Measurements from ENCODE around the gene KCNMA1.
"Not testable (repeated sequence)": the region's sequence is repeated elsewhere in the genome, so short reads cannot be mapped to it uniquely, and the experiment has no call there.

The KCNMA1 gene

GRCh38 chr10:77533146-77533886 is 104.3 kb downstream of the KCNMA1 start:
- no peak for DNase-seq (ENCODE audit: low read depth in 3 of 3)

DNA sequence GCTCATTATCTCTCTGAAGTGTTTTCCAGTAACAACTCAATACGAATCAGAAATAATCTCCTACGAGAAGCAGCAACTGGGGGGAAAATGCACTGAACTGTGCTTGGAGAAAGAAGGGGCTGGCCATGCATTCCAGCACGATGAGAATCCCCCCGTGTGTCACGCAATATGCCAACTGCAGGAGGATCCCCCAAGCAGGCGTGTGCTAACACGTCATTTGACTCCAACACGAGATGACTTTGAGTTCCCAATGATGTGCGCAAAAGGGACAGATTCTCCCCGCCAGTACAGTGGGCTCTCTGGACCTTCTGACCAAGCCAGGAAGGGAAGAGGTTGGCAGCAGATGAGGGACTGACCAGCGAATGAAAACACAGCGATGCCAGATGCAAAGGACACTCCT is 105.5 kb downstream of the KCNMA1 start:
- no peak for DNase-seq (ENCODE audit: low read depth in 3 of 3)

GRCh38 chr10:77531441-77532001 is 106.1 kb downstream of the KCNMA1 start:
- no peak for DNase-seq (ENCODE audit: low read depth in 3 of 3)

DNA sequence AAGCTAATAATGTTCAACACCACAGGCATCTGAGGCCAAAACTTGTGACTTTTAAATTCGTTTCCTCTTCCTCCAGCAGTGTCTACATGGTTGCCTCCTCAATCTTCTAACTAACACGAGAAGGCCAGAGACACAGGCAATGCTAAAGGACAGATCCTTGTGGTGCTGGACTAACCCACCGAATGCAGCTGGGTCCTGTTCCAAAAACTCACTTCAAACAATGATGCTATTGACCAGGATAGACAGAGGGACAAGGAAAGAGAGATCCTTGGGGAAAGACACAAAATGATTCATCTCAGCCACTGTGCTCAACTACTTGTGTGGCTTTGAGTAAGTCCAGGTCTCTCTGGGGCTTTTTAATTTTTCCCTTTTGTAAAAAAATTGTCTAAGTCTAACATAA is 107.6 kb downstream of the KCNMA1 start:
- no peak for DNase-seq (ENCODE audit: low read depth in 3 of 3)

DNA sequence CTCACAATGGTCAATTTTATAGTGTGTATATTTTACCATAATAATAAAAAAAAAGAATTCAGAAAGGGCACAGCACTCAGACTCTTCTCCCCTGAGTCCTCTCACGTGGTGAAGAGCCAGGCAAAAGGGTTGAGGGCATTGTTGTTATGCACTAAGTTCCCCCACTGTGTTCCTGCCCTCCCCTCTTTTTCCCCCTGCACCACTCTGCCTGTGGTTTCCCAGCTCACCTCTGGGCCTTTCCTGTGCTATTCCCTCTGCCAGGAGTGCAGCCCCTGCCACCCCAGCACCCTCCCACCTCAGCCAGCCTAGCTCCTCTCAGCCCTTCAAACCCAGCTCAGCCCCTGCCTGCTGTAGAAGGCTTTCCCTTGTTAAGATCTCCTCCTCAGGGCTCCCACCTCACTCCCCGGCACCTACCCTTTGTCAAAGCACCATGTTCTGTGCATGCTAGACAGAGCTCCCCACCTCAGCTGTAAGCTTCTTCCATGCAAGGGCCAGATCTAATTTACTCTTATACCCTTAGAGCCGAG is 108.5 kb downstream of the KCNMA1 start:
- no peak for DNase-seq (ENCODE audit: low read depth in 3 of 3)

DNA sequence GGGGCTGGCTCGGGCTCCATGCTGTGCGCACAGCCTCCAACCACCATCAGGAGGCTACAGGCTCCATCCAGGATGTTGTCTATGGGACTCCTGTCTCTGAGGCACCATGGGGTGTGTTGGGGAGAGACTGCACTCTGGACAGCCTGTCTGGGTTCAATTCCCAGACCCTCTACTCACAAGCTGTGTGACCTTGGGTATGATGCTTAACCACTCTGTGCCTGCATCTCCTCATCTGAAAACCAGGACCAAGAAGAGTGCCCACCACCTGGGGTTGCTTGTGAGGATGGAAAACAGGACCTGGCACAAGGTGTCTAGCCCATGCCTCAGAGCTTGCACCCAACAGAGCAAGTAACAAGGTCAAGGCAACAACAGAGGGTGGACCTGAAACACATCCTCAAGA is 109.8 kb downstream of the KCNMA1 start:
- no peak for DNase-seq (ENCODE audit: low read depth in 3 of 3)

GRCh38 chr10:77526868-77527617 is 110.6 kb downstream of the KCNMA1 start:
- DNase-seq (ENCODE audit: low read depth in 3 of 3), result no peak

DNA sequence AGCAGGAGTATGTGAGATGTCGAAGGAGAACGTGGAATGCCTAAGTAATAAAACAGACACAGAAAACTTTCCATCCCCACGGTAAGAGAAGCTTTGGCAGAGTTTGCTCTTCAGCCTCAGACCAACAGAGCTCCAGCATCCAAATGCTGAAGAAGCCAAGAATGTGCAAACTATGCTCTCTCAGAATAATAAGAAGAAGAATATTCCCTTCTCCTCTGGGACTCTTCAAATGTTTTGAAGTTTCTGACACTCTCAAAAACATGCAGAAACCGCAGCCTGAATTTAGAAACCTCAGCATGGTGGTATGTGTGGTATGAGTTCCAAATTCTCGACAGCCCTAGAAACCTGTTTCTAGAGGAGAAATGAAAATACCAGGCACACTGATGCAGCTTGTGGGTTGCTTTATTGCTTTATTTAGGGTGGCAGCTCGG is 113.3 kb downstream of the KCNMA1 start:
- DNase-seq (ENCODE audit: low read depth in 3 of 3), result no peak

DNA sequence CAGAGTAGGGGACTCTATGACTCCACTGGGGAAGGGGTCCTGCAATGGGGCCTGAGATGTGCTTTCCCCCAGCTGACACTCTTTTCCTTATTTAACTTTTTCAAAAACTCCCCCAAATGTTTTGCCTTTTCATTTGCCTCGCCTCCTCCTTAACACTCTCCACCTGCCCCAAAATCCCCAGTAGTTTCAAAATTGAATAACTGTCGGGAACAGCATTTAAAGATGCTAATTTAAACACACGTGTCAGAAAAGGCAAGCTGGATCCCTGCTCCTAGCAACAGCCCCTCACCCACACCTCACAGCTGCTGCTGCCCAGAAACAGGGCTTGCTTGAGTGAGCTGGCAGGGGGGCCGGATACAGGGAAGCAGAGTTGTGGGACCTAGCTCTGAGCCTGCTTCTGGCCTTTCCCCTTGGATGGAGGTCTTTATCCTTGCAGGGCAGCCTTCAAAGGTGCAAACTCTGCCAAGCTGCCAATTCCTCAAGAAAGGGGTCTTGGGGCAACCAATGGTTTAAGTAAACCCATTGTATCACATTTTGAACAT is 115.3 kb downstream of the KCNMA1 start:
- DNase-seq (ENCODE audit: low read depth in 3 of 3), result no peak

GRCh38 chr10:77520995-77521394 is 116.6 kb downstream of the KCNMA1 start:
- DNase-seq (ENCODE audit: low read depth in 3 of 3), result no peak

GRCh38 chr10:77520290-77520689 is 117.3 kb downstream of the KCNMA1 start:
- DNase-seq (ENCODE audit: low read depth in 3 of 3), result no peak

DNA sequence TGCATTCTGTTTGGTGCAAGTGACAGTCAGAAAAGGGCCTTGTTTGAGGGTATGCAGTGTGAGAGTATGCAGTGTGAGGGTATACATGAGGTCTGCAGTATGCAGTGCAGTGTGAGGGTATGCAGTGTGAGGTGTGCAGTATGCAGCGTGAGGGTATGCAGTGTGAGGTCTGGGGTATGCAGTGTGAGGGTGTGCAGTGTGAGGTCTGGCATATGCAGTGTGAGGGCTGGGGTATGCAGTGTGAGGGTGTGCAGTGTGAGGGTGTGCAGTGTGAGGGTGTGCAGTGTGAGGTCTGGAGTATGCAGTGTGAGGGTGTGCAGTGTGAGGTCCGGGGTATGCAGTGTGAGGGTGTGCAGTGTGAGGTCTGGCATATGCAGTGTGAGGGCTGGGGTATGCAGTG is 117.8 kb downstream of the KCNMA1 start:
- DNase-seq (ENCODE audit: low read depth in 3 of 3), result not testable (repeated sequence)

- no peak for DNase-seq (ENCODE audit: low read depth in 3 of 3)
These were observed 118.7 kb downstream of the KCNMA1 start for GRCh38 chr10:77518910-77519274.

GRCh38 chr10:77518241-77518909 is 119.2 kb downstream of the KCNMA1 start:
- DNase-seq (ENCODE audit: low read depth in 3 of 3), result no peak

DNA sequence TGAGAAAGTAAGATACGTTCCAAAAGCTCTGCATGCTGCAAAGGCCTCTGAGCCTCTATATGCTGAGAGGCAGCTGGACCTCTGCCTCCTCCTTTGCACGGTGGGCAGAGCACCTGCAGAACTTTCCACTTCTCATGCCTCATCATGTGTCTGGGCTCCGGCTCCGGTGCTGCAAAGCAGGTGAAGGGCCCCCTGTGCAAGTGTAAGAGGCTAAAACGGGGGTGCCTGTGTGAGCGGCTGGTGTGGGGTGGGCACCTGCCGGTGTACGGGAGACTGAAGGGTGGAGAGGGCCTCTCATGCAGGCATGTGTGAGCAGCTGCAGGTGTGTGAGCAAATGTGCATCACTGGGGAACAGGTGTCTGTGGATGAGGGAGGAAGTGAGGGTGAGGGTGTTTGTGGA is 121.0 kb downstream of the KCNMA1 start:
- no peak for DNase-seq (ENCODE audit: low read depth in 3 of 3)

DNA sequence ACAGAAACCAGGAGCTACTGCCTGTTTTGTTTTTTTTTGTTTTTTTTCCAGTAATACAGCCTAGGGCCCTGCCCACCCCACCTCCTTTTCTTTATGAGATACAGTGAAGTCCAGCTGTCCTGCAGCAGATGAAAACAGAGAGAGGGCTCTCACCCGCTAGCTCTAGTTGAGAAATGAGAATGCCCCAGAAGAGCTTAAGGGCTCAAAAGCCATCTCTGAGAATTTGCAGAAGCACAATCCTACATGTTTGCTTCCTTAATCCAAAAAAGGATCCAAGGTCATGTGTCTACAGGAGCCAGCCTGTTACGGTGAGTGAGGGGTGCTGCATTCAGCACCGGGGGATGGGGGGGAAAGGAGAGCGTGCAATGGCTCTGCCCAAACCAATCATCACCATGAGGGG is 122.7 kb downstream of the KCNMA1 start:
- DNase-seq (ENCODE audit: low read depth in 3 of 3), result no peak

DNA sequence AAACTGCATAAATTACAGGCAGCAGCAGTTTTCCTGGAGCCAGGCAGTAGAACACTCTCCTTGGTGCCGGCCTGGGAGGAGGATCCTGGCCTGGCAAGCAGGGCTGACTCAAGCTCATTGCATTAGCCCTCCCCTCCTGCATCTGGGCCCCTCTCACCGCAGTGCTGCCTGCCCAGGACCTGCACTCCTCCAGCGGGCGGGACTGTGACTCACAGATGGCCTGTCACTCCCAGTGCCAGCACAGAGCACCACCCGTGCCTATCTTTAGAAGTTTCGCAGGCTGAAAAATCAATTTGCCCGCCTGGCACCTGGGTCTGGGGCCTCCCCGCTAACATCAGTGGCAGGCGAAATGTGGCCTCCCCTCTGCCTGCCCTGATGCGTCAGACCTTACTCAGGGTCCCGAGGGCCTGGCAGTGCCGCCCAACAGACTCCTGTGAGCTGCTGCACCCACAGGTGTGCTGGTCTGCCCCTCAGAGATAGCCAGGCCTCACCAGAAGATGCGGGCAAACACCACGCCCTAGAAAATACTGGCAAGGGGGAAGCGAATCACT is 123.8 kb downstream of the KCNMA1 start:
- DNase-seq (ENCODE audit: low read depth in 3 of 3), result no peak

GRCh38 chr10:77513220-77513619 is 124.4 kb downstream of the KCNMA1 start:
- no peak for DNase-seq (ENCODE audit: low read depth in 3 of 3)

GRCh38 chr10:77512219-77512578 is 125.4 kb downstream of the KCNMA1 start:
- no peak for DNase-seq (ENCODE audit: low read depth in 3 of 3)

DNA sequence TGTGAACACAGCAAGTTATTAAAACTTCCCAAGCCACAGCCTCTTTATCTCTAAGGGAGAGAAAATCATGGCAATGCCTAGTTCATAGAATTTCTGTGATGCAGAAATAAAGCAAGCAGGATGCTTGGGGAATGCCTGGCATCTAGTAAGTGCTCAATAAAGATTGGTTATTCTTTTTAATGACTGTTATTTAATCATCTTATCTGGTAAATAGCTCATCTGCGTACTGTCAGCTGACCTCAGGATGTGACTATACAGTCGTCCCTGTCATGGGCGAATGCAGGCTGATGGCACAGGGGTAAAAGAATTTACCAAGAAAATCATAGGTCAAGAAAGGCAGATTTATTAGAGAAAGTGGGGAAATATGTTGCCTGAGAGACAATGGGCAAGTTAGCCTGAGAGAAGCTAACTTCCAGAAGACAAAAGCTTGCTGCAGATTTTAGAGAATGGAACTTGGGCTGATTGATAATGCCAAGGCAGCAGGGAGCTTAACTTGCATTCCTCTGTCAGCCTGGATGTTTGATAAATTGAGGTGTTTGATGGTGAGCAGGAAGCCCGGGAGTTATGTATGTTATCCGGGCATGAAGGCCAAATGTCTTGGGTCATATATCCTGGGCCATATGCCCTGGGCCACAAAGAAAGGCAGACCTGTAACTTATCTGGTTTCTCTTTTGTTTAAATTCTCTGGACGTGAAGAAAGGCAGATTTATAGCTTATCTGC is 126.0 kb downstream of the KCNMA1 start:
- no peak for DNase-seq (ENCODE audit: low read depth in 3 of 3)

GRCh38 chr10:77510695-77511094 is 126.9 kb downstream of the KCNMA1 start:
- no peak for DNase-seq (ENCODE audit: low read depth in 3 of 3)

All from stimulated activated CD4-positive, alpha-beta T cell treated with anti-CD3 and anti-CD28 coated beads, TNF-alpha, amount 100 ng/mL, for 4 hours (primary cell).